ENCODE results near the gene STAT5B. TPM values are rescaled to one million over a fixed set of nuclear protein-coding genes. Genes with fewer than 3 reads are reported as not detected.

STAT5B gene
- total RNA-seq, 1 experiment from 2014 or later, result 36.4 TPM

DNA sequence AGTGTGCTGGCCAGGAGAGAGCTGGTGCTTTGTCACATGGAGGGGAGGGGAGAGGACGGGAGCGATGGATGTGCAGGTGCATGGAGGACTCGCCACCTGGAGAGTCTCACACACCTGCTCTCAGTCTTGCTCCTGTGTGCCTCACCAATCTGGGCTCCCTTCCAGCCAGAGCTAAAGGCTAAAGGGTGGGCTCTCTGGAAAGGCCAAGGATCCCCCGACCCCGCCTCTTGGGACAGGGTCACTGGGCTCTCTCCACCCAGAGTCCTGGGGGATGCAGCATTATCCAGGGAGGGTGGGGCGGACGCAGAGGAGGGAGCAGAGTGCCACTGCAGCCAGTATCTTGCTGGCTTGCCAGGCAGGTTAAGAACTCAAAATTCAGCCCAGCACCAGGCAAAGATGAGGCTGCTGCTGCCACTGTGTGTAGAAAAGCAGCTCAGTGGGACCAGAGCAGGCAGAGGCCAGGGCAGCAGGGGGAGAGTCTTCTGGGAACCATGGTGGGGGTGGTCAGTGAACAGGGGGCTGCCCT is 5.4 kb upstream of the STAT5B start:
- Mint-ChIP-seq H3K4me3 (no peak overlapping the region), H3K27me3 (ENCODE audit: low read depth) (peaks cover 7% of the 10 kb centered on the region), H3K27ac (no peak overlapping the region), H3K4me1 (peaks cover 18% of the 10 kb centered on the region), H3K9me3 (no peaks in the 10 kb centered on the region), H3K36me3 (no peaks in the 10 kb centered on the region)
- DNase-seq (ENCODE audit: low spot score), result no peak
- CTCF ChIA-PET, result interaction anchor here (0.6 to 1.3 kb wide), 3 partner anchors 59 to 1117 kb away, joined by 4 to 5 read pairs (median 5); partner anchors contain the start of gene ARL4D
- TF ChIP-seq, protein P1, sequence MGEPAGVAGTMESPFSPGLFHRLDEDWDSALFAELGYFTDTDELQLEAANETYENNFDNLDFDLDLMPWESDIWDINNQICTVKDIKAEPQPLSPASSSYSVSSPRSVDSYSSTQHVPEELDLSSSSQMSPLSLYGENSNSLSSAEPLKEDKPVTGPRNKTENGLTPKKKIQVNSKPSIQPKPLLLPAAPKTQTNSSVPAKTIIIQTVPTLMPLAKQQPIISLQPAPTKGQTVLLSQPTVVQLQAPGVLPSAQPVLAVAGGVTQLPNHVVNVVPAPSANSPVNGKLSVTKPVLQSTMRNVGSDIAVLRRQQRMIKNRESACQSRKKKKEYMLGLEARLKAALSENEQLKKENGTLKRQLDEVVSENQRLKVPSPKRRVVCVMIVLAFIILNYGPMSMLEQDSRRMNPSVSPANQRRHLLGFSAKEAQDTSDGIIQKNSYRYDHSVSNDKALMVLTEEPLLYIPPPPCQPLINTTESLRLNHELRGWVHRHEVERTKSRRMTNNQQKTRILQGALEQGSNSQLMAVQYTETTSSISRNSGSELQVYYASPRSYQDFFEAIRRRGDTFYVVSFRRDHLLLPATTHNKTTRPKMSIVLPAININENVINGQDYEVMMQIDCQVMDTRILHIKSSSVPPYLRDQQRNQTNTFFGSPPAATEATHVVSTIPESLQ (CRISPR knock-in tag; IDR thresholded peaks at IDR 0.05), result no peak
- TF ChIP-seq FOXK1 (CRISPR knock-in tag; IDR thresholded peaks at IDR 0.05) (no peak), HMGA2 (CRISPR knock-in tag; IDR thresholded peaks at IDR 0.05) (no peak), SP1 (CRISPR knock-in tag; conservative IDR thresholded peaks at IDR 0.05) (no peak), GRHL2 (CRISPR knock-in tag; IDR thresholded peaks at IDR 0.05; ENCODE audit: insufficient replicate concordance, severe bottlenecking) (no peak), PRRX2 (CRISPR knock-in tag; IDR thresholded peaks at IDR 0.05) (no peak), SOX15 (CRISPR knock-in tag; IDR thresholded peaks at IDR 0.05) (no peak), TP53 (CRISPR knock-in tag; IDR thresholded peaks at IDR 0.05) (no peak), IRF2 (CRISPR knock-in tag; IDR thresholded peaks at IDR 0.05; ENCODE audit: borderline replicate concordance, low read depth) (no peak), NR1H2 (CRISPR knock-in tag; IDR thresholded peaks at IDR 0.05) (no peak), ZNF219 (CRISPR knock-in tag; IDR thresholded peaks at IDR 0.05; ENCODE audit: borderline replicate concordance) (no peak), EMX1 (CRISPR knock-in tag; IDR thresholded peaks at IDR 0.05) (no peak), ZNF138 (CRISPR knock-in tag; conservative IDR thresholded peaks at IDR 0.05) (no peak), JUN (CRISPR knock-in tag; IDR thresholded peaks at IDR 0.05) (no peak)
- TF ChIP-seq, protein P2, sequence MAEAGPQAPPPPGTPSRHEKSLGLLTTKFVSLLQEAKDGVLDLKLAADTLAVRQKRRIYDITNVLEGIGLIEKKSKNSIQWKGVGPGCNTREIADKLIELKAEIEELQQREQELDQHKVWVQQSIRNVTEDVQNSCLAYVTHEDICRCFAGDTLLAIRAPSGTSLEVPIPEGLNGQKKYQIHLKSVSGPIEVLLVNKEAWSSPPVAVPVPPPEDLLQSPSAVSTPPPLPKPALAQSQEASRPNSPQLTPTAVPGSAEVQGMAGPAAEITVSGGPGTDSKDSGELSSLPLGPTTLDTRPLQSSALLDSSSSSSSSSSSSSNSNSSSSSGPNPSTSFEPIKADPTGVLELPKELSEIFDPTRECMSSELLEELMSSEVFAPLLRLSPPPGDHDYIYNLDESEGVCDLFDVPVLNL (CRISPR knock-in tag; IDR thresholded peaks at IDR 0.05; ENCODE audit: borderline replicate concordance, low read depth), result no peak
- TF ChIP-seq, protein P3, sequence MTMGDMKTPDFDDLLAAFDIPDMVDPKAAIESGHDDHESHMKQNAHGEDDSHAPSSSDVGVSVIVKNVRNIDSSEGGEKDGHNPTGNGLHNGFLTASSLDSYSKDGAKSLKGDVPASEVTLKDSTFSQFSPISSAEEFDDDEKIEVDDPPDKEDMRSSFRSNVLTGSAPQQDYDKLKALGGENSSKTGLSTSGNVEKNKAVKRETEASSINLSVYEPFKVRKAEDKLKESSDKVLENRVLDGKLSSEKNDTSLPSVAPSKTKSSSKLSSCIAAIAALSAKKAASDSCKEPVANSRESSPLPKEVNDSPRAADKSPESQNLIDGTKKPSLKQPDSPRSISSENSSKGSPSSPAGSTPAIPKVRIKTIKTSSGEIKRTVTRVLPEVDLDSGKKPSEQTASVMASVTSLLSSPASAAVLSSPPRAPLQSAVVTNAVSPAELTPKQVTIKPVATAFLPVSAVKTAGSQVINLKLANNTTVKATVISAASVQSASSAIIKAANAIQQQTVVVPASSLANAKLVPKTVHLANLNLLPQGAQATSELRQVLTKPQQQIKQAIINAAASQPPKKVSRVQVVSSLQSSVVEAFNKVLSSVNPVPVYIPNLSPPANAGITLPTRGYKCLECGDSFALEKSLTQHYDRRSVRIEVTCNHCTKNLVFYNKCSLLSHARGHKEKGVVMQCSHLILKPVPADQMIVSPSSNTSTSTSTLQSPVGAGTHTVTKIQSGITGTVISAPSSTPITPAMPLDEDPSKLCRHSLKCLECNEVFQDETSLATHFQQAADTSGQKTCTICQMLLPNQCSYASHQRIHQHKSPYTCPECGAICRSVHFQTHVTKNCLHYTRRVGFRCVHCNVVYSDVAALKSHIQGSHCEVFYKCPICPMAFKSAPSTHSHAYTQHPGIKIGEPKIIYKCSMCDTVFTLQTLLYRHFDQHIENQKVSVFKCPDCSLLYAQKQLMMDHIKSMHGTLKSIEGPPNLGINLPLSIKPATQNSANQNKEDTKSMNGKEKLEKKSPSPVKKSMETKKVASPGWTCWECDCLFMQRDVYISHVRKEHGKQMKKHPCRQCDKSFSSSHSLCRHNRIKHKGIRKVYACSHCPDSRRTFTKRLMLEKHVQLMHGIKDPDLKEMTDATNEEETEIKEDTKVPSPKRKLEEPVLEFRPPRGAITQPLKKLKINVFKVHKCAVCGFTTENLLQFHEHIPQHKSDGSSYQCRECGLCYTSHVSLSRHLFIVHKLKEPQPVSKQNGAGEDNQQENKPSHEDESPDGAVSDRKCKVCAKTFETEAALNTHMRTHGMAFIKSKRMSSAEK (CRISPR knock-in tag; IDR thresholded peaks at IDR 0.05; ENCODE audit: borderline replicate concordance), result no peak
- TF ChIP-seq, protein P4, sequence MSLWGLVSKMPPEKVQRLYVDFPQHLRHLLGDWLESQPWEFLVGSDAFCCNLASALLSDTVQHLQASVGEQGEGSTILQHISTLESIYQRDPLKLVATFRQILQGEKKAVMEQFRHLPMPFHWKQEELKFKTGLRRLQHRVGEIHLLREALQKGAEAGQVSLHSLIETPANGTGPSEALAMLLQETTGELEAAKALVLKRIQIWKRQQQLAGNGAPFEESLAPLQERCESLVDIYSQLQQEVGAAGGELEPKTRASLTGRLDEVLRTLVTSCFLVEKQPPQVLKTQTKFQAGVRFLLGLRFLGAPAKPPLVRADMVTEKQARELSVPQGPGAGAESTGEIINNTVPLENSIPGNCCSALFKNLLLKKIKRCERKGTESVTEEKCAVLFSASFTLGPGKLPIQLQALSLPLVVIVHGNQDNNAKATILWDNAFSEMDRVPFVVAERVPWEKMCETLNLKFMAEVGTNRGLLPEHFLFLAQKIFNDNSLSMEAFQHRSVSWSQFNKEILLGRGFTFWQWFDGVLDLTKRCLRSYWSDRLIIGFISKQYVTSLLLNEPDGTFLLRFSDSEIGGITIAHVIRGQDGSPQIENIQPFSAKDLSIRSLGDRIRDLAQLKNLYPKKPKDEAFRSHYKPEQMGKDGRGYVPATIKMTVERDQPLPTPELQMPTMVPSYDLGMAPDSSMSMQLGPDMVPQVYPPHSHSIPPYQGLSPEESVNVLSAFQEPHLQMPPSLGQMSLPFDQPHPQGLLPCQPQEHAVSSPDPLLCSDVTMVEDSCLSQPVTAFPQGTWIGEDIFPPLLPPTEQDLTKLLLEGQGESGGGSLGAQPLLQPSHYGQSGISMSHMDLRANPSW (CRISPR knock-in tag; conservative IDR thresholded peaks at IDR 0.05; ENCODE audit: low read depth), result no peak
- TF ChIP-seq, protein P5, sequence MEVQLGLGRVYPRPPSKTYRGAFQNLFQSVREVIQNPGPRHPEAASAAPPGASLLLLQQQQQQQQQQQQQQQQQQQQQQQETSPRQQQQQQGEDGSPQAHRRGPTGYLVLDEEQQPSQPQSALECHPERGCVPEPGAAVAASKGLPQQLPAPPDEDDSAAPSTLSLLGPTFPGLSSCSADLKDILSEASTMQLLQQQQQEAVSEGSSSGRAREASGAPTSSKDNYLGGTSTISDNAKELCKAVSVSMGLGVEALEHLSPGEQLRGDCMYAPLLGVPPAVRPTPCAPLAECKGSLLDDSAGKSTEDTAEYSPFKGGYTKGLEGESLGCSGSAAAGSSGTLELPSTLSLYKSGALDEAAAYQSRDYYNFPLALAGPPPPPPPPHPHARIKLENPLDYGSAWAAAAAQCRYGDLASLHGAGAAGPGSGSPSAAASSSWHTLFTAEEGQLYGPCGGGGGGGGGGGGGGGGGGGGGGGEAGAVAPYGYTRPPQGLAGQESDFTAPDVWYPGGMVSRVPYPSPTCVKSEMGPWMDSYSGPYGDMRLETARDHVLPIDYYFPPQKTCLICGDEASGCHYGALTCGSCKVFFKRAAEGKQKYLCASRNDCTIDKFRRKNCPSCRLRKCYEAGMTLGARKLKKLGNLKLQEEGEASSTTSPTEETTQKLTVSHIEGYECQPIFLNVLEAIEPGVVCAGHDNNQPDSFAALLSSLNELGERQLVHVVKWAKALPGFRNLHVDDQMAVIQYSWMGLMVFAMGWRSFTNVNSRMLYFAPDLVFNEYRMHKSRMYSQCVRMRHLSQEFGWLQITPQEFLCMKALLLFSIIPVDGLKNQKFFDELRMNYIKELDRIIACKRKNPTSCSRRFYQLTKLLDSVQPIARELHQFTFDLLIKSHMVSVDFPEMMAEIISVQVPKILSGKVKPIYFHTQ (CRISPR knock-in tag; IDR thresholded peaks at IDR 0.05), result no peak
- TF ChIP-seq, protein P6, sequence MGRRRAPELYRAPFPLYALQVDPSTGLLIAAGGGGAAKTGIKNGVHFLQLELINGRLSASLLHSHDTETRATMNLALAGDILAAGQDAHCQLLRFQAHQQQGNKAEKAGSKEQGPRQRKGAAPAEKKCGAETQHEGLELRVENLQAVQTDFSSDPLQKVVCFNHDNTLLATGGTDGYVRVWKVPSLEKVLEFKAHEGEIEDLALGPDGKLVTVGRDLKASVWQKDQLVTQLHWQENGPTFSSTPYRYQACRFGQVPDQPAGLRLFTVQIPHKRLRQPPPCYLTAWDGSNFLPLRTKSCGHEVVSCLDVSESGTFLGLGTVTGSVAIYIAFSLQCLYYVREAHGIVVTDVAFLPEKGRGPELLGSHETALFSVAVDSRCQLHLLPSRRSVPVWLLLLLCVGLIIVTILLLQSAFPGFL (CRISPR knock-in tag; IDR thresholded peaks at IDR 0.05; ENCODE audit: borderline replicate concordance), result no peak
- TF ChIP-seq, protein P7, sequence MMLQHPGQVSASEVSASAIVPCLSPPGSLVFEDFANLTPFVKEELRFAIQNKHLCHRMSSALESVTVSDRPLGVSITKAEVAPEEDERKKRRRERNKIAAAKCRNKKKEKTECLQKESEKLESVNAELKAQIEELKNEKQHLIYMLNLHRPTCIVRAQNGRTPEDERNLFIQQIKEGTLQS (CRISPR knock-in tag; conservative IDR thresholded peaks at IDR 0.05), result no peak
- POLR2A ChIA-PET, result interaction anchor here (1.1 kb wide), 1 partner anchor 60 kb away, joined by 4 read pairs; no protein-coding TSS in a partner anchor
- no peak for ATAC-seq
